PC-3 (cell line): Measurements from ENCODE around the gene SSU72. TPM values are rescaled to one million over a fixed set of nuclear protein-coding genes. Genes with fewer than 3 reads are reported as not detected.

Source experiments
- ATAC-seq: fragments of 200-7000 bp; cut with Tn5 transposase; 2 replicates; pipeline ENCODE4 v1.9.1; 2020; ENCODE audit warnings: mild to moderate bottlenecking, moderate library complexity
- BruUV-seq: library from RNA; stranded (reverse); fragments of 400-500 nt; replicated peaks from 2 replicates; lab custom pipeline; 2021; lab: Mats Ljungman, UMichigan
- CTCF ChIA-PET: fragments of 300-600 bp; sonication (Branson Sonifier 250); formaldehyde crosslinking; loops from one replicate; lab custom pipeline; 2022; ENCODE audit warnings: antibody characterized with exemption; lab: Charles Lee
- POLR2A ChIA-PET: fragments of 300-600 bp; sonication (Branson Sonifier 250); formaldehyde crosslinking; loops from one replicate; lab custom pipeline; 2022; ENCODE audit warnings: antibody characterized with exemption; ENCODE audit not compliant: unreplicated experiment; lab: Charles Lee
- DNase-seq: peaks from one replicate; pipeline ENCODE4 v3.0.0-alpha.2; 2015
- H2AFZ ChIP-seq: fragments of 300-600 bp; sonication (generic); 2 replicates; pipeline ENCODE4 v1.6.0; 2016; ENCODE audit warnings: antibody characterized with exemption, low read length
- H3F3A ChIP-seq: fragments of 300-600 bp; sonication (generic); one replicate; pipeline ENCODE4 v1.6.0; 2017; ENCODE audit warnings: antibody characterized with exemption, low read length, control low read depth, mild to moderate bottlenecking; ENCODE audit not compliant: unreplicated experiment
- H3K27ac ChIP-seq: fragments of 300-600 bp; sonication (generic); 2 replicates; pipeline ENCODE4 v1.5.1; 2016; ENCODE audit warnings: mild to moderate bottlenecking, low read length
- H3K27me3 ChIP-seq: fragments of 300-600 bp; sonication (generic); 2 replicates; pipeline ENCODE4 v1.6.1; 2016; ENCODE audit warnings: low read length, mixed read lengths
- H3K36me3 ChIP-seq: fragments of 300-600 bp; sonication (generic); 2 replicates; pipeline ENCODE4 v1.6.1; 2016; ENCODE audit warnings: low read depth, mixed run types, low read length, mixed read lengths
- H3K4me1 ChIP-seq: fragments of 300-600 bp; sonication (generic); 2 replicates; pipeline ENCODE4 v1.5.1; 2016; ENCODE audit warnings: low read length; ENCODE audit not compliant: insufficient read depth
- H3K4me2 ChIP-seq: fragments of 300-600 bp; sonication (generic); 2 replicates; pipeline ENCODE4 v1.6.0; 2016; ENCODE audit warnings: low read length
- H3K4me3 ChIP-seq: fragments of 300-600 bp; sonication (generic); 2 replicates; pipeline ENCODE4 v1.5.1; 2016; ENCODE audit warnings: mild to moderate bottlenecking, low read length, mixed read lengths
- H3K79me2 ChIP-seq: fragments of 300-600 bp; sonication (generic); 2 replicates; pipeline ENCODE4 v1.6.1; 2017; ENCODE audit warnings: low read length, mixed read lengths
- H3K9ac ChIP-seq: fragments of 300-600 bp; sonication (generic); 2 replicates; pipeline ENCODE4 v1.6.0; 2016; ENCODE audit warnings: mild to moderate bottlenecking, low read length
- H3K9me2 ChIP-seq: fragments of 300-600 bp; sonication (generic); replicated peaks from 2 replicates; pipeline ENCODE4 v1.6.1; 2016; ENCODE audit warnings: mixed run types, low read length, mixed read lengths
- H3K9me3 ChIP-seq: fragments of 300-600 bp; sonication (generic); 2 replicates; pipeline ENCODE4 v1.6.1; 2016; ENCODE audit warnings: low read length, mixed read lengths
- H4K20me1 ChIP-seq: fragments of 300-600 bp; sonication (generic); 2 replicates; pipeline ENCODE4 v1.6.1; 2016; ENCODE audit warnings: low read length, mixed read lengths
- CTCF ChIP-seq: fragments of 300-600 bp; sonication (generic); conservative IDR thresholded peaks from 2 replicates; pipeline ENCODE4 v1.5.1; 2017; ENCODE audit warnings: antibody characterized with exemption, low read depth, mild to moderate bottlenecking, low read length
- EZH2 ChIP-seq: fragments of 300-600 bp; sonication (generic); IDR thresholded peaks from one replicate; pipeline ENCODE4 v1.6.1; 2017; ENCODE audit warnings: antibody characterized with exemption, mild to moderate bottlenecking, low read length; ENCODE audit not compliant: unreplicated experiment
- EZH2phosphoT487 ChIP-seq: fragments of 300-600 bp; sonication (generic); IDR thresholded peaks from 2 replicates; pipeline ENCODE4 v1.6.1; 2018; ENCODE audit warnings: mild to moderate bottlenecking, antibody characterized with exemption, low read length, borderline replicate concordance
- intact Hi-C: fragments of 100-400 bp; cut with micrococcal nuclease; formaldehyde crosslinking; loops from 2 replicates; pipeline ENCODE4 v1.9.0; 2023
- total RNA-seq: library from RNA; depleted of rRNA; stranded (reverse); fragments of >200 nt; gene quantifications from 2 replicates; pipeline ENCODE4 v1.2.3, GENCODE V29; 2014

Gene SSU72
- total RNA-seq, 1 experiment from 2014 or later, result 283 TPM

- Histone ChIP-seq H4K20me1 (no peaks in the 10 kb centered on the region), H3K79me2 (no peaks in the 10 kb centered on the region), H3K27me3 (no peaks in the 10 kb centered on the region), H2AFZ (no peak overlapping the region), H3K9ac (no peak overlapping the region), H3K9me3 (no peaks in the 10 kb centered on the region), H3K36me3 (peaks cover 45% of the 10 kb centered on the region), H3K9me2 (no peaks in the 10 kb centered on the region), H3K4me1 (no peaks in the 10 kb centered on the region), H3F3A (no peaks in the 10 kb centered on the region), H3K4me2 (no peak overlapping the region), H3K27ac (no peak overlapping the region), H3K4me3 (no peak overlapping the region)
- CTCF ChIA-PET, result no interaction called here
- intact Hi-C loops, result no loop called here
- no peak for DNase-seq
- TF ChIP-seq CTCF (no peak), EZH2phosphoT487 (no peak), EZH2 (no peak)
- no peak for ATAC-seq
- POLR2A ChIA-PET, result no interaction called here
- BruUV-seq, result no TSS peak
Observed at GRCh38 chr1:1531947-1532346, 42.7 kb downstream of the SSU72 start.

- ChIA-PET CTCF (no interaction called here), POLR2A (no interaction called here)
- Histone ChIP-seq H4K20me1 (no peaks in the 10 kb centered on the region), H3K9ac (no peak overlapping the region), H3K9me2 (no peaks in the 10 kb centered on the region), H2AFZ (no peak overlapping the region), H3K79me2 (no peaks in the 10 kb centered on the region), H3K36me3 (peaks cover 52% of the 10 kb centered on the region), H3K9me3 (no peaks in the 10 kb centered on the region), H3K4me2 (no peak overlapping the region), H3F3A (no peaks in the 10 kb centered on the region), H3K4me1 (no peaks in the 10 kb centered on the region), H3K27me3 (no peaks in the 10 kb centered on the region), H3K4me3 (no peak overlapping the region), H3K27ac (no peak overlapping the region)
- no TSS peak for BruUV-seq
- no peak for DNase-seq
- ATAC-seq, result no peak
- TF ChIP-seq EZH2phosphoT487 (no peak), CTCF (no peak), EZH2 (no peak)
- intact Hi-C loops, result no loop called here
Observed at GRCh38 chr1:1529936-1530335, 44.7 kb downstream of the SSU72 start.

DNA sequence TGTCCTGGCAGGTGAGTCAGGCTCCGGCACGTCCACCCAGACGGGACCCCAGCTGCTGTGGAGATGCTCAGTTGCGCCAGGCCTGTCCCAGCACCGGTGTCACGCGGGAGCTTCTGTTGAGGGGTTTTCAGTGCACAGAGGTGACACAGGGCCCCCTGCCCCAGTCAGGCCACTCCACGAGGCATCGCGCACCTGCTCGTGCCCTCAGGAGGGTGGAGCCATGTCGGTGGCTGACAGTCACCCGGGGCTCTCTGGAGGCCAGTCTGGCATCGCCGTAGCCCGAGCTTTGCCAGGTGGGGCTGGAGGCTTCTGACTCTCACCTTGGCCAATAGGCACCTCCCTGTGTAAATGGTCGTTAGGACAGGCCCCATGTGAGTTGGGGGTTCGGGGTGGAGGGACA is 45.3 kb downstream of the SSU72 start:
- POLR2A ChIA-PET, result no interaction called here
- DNase-seq (no peak), ATAC-seq (no peak)
- Histone ChIP-seq H3K27me3 (no peaks in the 10 kb centered on the region), H3K9me3 (no peaks in the 10 kb centered on the region), H4K20me1 (no peaks in the 10 kb centered on the region), H3F3A (no peaks in the 10 kb centered on the region), H2AFZ (no peak overlapping the region), H3K79me2 (no peaks in the 10 kb centered on the region), H3K9ac (no peak overlapping the region), H3K9me2 (no peaks in the 10 kb centered on the region), H3K27ac (no peak overlapping the region), H3K4me1 (no peaks in the 10 kb centered on the region), H3K4me2 (no peak overlapping the region), H3K36me3 (peaks cover 52% of the 10 kb centered on the region), H3K4me3 (no peak overlapping the region)
- CTCF ChIA-PET, result no interaction called here
- intact Hi-C loops, result no loop called here
- no TSS peak for BruUV-seq
- TF ChIP-seq EZH2phosphoT487 (no peak), EZH2 (no peak), CTCF (no peak)
